ENCODE data around the gene SYT5. TPM values are rescaled to one million over a fixed set of nuclear protein-coding genes. Genes with fewer than 3 reads are reported as not detected.

SYT5 gene
- total and polyA plus RNA-seq, 2 experiments from 2014 or later = 0.28 TPM; not detected in 1

DNA sequence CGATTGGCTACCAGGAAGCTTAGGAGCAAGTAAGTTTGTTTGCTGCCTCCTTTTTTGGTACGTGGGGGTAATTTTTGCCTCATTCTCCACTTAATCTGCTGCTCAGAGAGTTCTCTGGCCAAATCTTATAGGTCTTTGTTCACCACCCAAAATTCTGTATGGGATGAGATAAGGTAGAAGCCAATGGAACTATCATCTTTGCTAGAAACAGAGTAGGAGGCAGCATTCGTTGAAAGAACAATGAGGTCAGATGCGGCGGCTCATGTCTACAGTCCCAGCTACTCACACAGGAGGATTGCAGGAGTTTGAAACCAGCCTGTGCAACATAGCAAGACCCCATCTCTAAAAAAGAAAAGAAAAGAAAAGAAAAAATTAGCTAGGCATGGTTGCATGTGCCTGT, 8.6 kb downstream of the SYT5 start:
- H3K79me2 ChIP-seq (ENCODE audit: insufficient read depth) = no peaks in the 10 kb centered on the region
- no peak overlapping the region for H3K4me3 ChIP-seq
- no peaks in the 10 kb centered on the region for H4K20me1 ChIP-seq (ENCODE audit: insufficient read depth)
- no peak overlapping the region for H3K27ac ChIP-seq
- no peak overlapping the region for H2AFZ ChIP-seq
- in situ Hi-C loops (cut with MboI) = no loop called here
- peaks cover 13% of the 10 kb centered on the region for H3K4me1 ChIP-seq (ENCODE audit: insufficient read depth)
- no peak for DNase-seq
- no peaks in the 10 kb centered on the region for H3K9me2 ChIP-seq (ENCODE audit: insufficient read depth)
- H3K27me3 ChIP-seq (replicated peaks; ENCODE audit: insufficient read depth) = peaks cover 13% of the 10 kb centered on the region
- H3K36me3 ChIP-seq (ENCODE audit: low read depth) = no peaks in the 10 kb centered on the region
- H3F3A ChIP-seq (ENCODE audit: insufficient read depth) = peaks cover 9% of the 10 kb centered on the region
- no peak overlapping the region for H3K4me2 ChIP-seq (ENCODE audit: unreplicated experiment)
- WGBS, 2 experiments (ENCODE audit: low coverage in 1 of 2, low lambda C conversion rate in 2 of 2, missing lambda C conversion rate in 2 of 2) = 82 to 83% methylated on average over 5 of the region's 5 CpGs
- no peak overlapping the region for H3K9ac ChIP-seq
- no peaks in the 10 kb centered on the region for H3K9me3 ChIP-seq (ENCODE audit: low read depth)
- TF ChIP-seq EZH2phosphoT487 (IDR thresholded peaks at IDR 0.05; ENCODE audit: insufficient read depth, low read depth) (no peak), EZH2 (IDR thresholded peaks at IDR 0.05; ENCODE audit: insufficient read depth, poor library complexity, severe bottlenecking) (no peak)

DNA sequence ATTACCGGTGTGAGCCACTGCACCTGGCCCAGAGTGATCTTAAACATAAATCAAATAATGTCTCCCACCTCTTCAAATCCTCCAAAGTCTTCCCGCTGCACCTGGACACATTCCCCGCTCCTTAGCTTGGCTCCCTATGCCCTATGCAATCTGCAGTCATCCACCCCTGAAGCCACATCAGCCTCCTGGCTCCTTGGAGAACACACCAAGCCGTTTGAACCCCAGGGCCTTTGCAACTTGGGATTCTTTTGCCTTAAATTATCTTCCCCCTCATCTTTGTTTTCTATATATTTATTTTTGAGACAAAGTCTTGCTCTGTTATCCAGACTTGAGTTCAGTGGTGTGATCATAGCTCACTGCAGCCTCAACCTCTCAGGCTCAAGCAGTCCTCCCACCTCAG, 11.0 kb downstream of the SYT5 start:
- H3K27me3 ChIP-seq (replicated peaks; ENCODE audit: insufficient read depth) = peaks cover 13% of the 10 kb centered on the region
- H3K9ac ChIP-seq = no peak overlapping the region
- H3K36me3 ChIP-seq (ENCODE audit: low read depth) = no peaks in the 10 kb centered on the region
- peaks cover 13% of the 10 kb centered on the region for H3K4me1 ChIP-seq (ENCODE audit: insufficient read depth)
- H3K9me3 ChIP-seq (ENCODE audit: low read depth) = no peaks in the 10 kb centered on the region
- DNase-seq = no peak
- no peak overlapping the region for H3K27ac ChIP-seq
- H3K4me2 ChIP-seq (ENCODE audit: unreplicated experiment) = no peak overlapping the region
- in situ Hi-C loops (cut with MboI) = no loop called here
- H3K4me3 ChIP-seq = no peak overlapping the region
- H3F3A ChIP-seq (ENCODE audit: insufficient read depth) = peaks cover 9% of the 10 kb centered on the region
- TF ChIP-seq EZH2 (IDR thresholded peaks at IDR 0.05; ENCODE audit: insufficient read depth, poor library complexity, severe bottlenecking) (no peak), EZH2phosphoT487 (IDR thresholded peaks at IDR 0.05; ENCODE audit: insufficient read depth, low read depth) (no peak)
- no peaks in the 10 kb centered on the region for H4K20me1 ChIP-seq (ENCODE audit: insufficient read depth)
- no peak overlapping the region for H2AFZ ChIP-seq
- H3K79me2 ChIP-seq (ENCODE audit: insufficient read depth) = no peaks in the 10 kb centered on the region
- WGBS, 2 experiments (ENCODE audit: low coverage in 1 of 2, low lambda C conversion rate in 2 of 2, missing lambda C conversion rate in 2 of 2) = 29 to 38% methylated on average over 4 of the region's 4 CpGs
- no peaks in the 10 kb centered on the region for H3K9me2 ChIP-seq (ENCODE audit: insufficient read depth)

DNA sequence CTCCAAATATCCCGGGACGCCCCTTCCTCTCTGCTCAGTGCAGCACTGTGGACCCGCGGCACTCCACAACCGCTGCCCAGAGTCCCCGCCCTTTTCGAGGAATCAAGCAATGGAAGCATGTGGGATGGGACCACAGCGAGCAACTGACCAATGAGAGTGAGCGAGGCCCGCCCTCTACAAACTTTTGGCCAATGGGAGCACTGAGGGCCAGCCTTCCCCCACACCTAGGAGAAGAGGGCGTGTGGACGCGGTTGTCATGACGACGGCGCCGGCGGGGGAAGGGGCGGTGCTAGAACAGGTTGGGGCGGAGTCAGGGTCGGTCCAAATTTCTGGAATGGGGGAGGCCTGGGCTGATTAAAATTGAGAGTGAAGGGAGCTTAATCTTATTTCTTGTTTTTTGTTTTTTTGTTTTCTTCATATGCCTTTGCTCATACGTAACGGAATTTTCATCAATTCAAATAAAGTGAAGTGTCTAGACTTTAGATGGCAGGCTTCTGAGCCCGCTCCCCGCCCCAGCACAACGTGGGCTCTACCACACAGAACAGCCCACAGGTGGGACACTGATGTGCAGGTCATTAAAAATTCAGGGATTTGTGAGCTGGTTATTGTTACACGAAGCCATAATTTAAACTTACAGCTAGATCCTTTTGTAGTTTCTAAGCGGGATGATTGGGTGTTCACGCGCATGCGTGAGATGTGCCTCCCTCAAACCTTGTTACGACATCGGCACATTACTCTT, 13.4 kb downstream of the SYT5 start, which contains the start of gene DNAAF3:
DNAAF3 (minus strand) TSS at position 84 of the 739 bp plus-strand sequence. CDS start 200 bp downstream, outside the sequence.
- Histone ChIP-seq H3K27me3 (replicated peaks; ENCODE audit: insufficient read depth) (peaks cover 24% of the 10 kb centered on the region), H4K20me1 (ENCODE audit: insufficient read depth) (no peaks in the 10 kb centered on the region), H3K27ac (no peak within 1 kb of the TSS), H3K4me3 (peak within 1 kb of the TSS; percentile 72), H3K36me3 (ENCODE audit: low read depth) (no peaks in the 10 kb centered on the region), H3F3A (ENCODE audit: insufficient read depth) (no peaks in the 10 kb centered on the region), H3K79me2 (ENCODE audit: insufficient read depth) (no peaks in the 10 kb centered on the region), H3K4me1 (ENCODE audit: insufficient read depth) (0 out of 2 replicates have a peak, but pooled peaks cover 5% of the 10 kb centered on the region), H3K9me2 (ENCODE audit: insufficient read depth) (no peaks in the 10 kb centered on the region), H2AFZ (peak within 1 kb of the TSS; percentile 95), H3K9ac (no peak within 1 kb of the TSS), H3K9me3 (ENCODE audit: low read depth) (no peaks in the 10 kb centered on the region), H3K4me2 (ENCODE audit: unreplicated experiment) (peak within 1 kb of the TSS; percentile 71)
- in situ Hi-C loops (cut with MboI) = no loop called here
- 1 to 2% methylated on average over 33 of the region's 33 CpGs for WGBS, 2 experiments (ENCODE audit: low coverage in 1 of 2, low lambda C conversion rate in 2 of 2, missing lambda C conversion rate in 2 of 2)
- TF ChIP-seq EZH2phosphoT487 (IDR thresholded peaks at IDR 0.05; ENCODE audit: insufficient read depth, low read depth) (no peak), EZH2 (IDR thresholded peaks at IDR 0.05; ENCODE audit: insufficient read depth, poor library complexity, severe bottlenecking) (no peak)
- peak; percentile 99 for DNase-seq

DNA sequence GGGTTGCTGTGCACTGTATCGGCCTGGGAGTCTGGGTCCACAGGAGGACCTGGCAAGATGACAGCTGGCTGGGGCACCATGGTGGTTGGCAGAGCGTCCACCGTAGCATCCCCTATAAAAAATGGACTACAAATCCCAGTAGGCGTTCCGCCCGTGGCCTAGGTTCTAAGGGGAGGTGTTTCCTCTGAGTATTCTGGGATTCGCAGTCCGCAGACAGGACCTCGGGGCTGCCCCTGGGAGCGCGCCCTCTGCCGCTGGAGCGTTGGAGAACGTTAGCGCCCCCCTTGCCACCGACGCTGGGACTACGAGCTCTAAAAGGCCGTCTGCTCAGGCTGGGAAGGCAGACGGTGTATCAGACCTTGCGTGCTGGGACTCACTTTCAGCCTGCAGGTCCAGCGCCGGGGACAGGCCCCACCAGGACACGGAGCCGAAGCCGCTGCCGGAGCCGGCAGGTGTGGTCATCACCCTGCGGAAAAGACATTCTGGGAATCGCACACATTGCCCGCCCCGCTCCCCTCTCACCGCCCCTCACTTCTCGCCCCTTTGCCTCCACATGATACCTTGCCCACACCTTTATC, 14.0 kb downstream of the SYT5 start:
- peak overlapping the region; percentile 95 for H2AFZ ChIP-seq
- peak overlapping the region; percentile 66 for H3K4me2 ChIP-seq (ENCODE audit: unreplicated experiment)
- no peaks in the 10 kb centered on the region for H3K9me2 ChIP-seq (ENCODE audit: insufficient read depth)
- no peaks in the 10 kb centered on the region for H3F3A ChIP-seq (ENCODE audit: insufficient read depth)
- no peaks in the 10 kb centered on the region for H3K9me3 ChIP-seq (ENCODE audit: low read depth)
- peak overlapping the region; percentile 72 for H3K4me3 ChIP-seq
- peak; percentile 87 for DNase-seq
- no peak overlapping the region for H3K9ac ChIP-seq
- in situ Hi-C loops (cut with MboI) = no loop called here
- 0 out of 2 replicates have a peak, but pooled peaks cover 5% of the 10 kb centered on the region for H3K4me1 ChIP-seq (ENCODE audit: insufficient read depth)
- peaks cover 28% of the 10 kb centered on the region for H3K27me3 ChIP-seq (replicated peaks; ENCODE audit: insufficient read depth)
- no peak for TF ChIP-seq EZH2 (IDR thresholded peaks at IDR 0.05; ENCODE audit: insufficient read depth, poor library complexity, severe bottlenecking)
- TF ChIP-seq EZH2phosphoT487 (IDR thresholded peaks at IDR 0.05; ENCODE audit: insufficient read depth, low read depth) = no peak
- H3K79me2 ChIP-seq (ENCODE audit: insufficient read depth) = no peaks in the 10 kb centered on the region
- H3K27ac ChIP-seq = no peak overlapping the region
- 3 to 4% methylated on average over 26 to 32 of the region's 34 CpGs for WGBS, 2 experiments (ENCODE audit: low coverage in 1 of 2, low lambda C conversion rate in 2 of 2, missing lambda C conversion rate in 2 of 2)
- H4K20me1 ChIP-seq (ENCODE audit: insufficient read depth) = no peaks in the 10 kb centered on the region
- H3K36me3 ChIP-seq (ENCODE audit: low read depth) = no peaks in the 10 kb centered on the region

All from GM23248 (cell line).